SU-DHL-6 (cell line): ENCODE data around the gene KCNN1.

ENCODE experiments used
- H2AFZ ChIP-seq: fragments of 200-600 bp; sonication (generic); 2 replicates; pipeline ENCODE4 v1.6.1; 2014; ENCODE audit warnings: low read depth, mild to moderate bottlenecking, moderate library complexity, mixed read lengths, antibody characterized with exemption, low read length; ENCODE audit not compliant: severe bottlenecking
- H3F3A ChIP-seq: fragments of 200-600 bp; shearing (Covaris generic); 2 replicates; pipeline ENCODE4 v1.6.0; 2016; ENCODE audit warnings: antibody characterized with exemption, mild to moderate bottlenecking; ENCODE audit not compliant: insufficient read depth
- H3K27ac ChIP-seq: fragments of 200-600 bp; sonication (generic); 2 replicates; pipeline ENCODE4 v1.5.1; 2016; ENCODE audit warnings: low read depth, mild to moderate bottlenecking, low read length, moderate library complexity, mixed read lengths
- H3K27me3 ChIP-seq: fragments of 200-600 bp; sonication (generic), shearing (Covaris generic); 2 replicates; pipeline ENCODE4 v1.6.0; 2014; ENCODE audit warnings: mild to moderate bottlenecking, low read length
- H3K36me3 ChIP-seq: fragments of 200-600 bp; sonication (generic); 2 replicates; pipeline ENCODE4 v1.6.1; 2014; ENCODE audit warnings: mild to moderate bottlenecking, low read length, mixed read lengths
- H3K4me2 ChIP-seq: fragments of 300-600, 200-600 bp; shearing (Covaris generic), sonication (generic); 2 replicates; pipeline ENCODE4 v1.6.0; 2014; ENCODE audit warnings: low read length, low read depth, mild to moderate bottlenecking; ENCODE audit not compliant: poor library complexity, severe bottlenecking
- H3K4me3 ChIP-seq: fragments of 200-600 bp; sonication (generic); 2 replicates; pipeline ENCODE4 v1.5.1; 2014; ENCODE audit warnings: antibody characterized with exemption, low read length, mild to moderate bottlenecking, mixed read lengths; ENCODE audit not compliant: insufficient read depth, poor library complexity, severe bottlenecking
- H3K79me2 ChIP-seq: fragments of 200-600 bp; sonication (generic); 2 replicates; pipeline ENCODE4 v1.6.1; 2014; ENCODE audit warnings: mild to moderate bottlenecking, low read length, moderate library complexity; ENCODE audit not compliant: insufficient read depth
- H3K9ac ChIP-seq: fragments of 200-600 bp; sonication (generic); 2 replicates; pipeline ENCODE4 v1.7.0; 2014; ENCODE audit warnings: mild to moderate bottlenecking, low read length
- H3K9me2 ChIP-seq: fragments of 200-600 bp; sonication (generic); replicated peaks from 2 replicates; pipeline ENCODE4 v1.6.1; 2014; ENCODE audit warnings: low read length; ENCODE audit not compliant: insufficient read depth
- H3K9me3 ChIP-seq: fragments of 200-600 bp; sonication (generic); 2 replicates; pipeline ENCODE4 v1.6.1; 2014; ENCODE audit warnings: low read length, mixed read lengths; ENCODE audit not compliant: insufficient read depth
- H4K20me1 ChIP-seq: fragments of 200-600 bp; sonication (generic); 2 replicates; pipeline ENCODE4 v1.6.1; 2014; ENCODE audit warnings: low read depth, mild to moderate bottlenecking, antibody characterized with exemption, low read length, moderate library complexity, mixed read lengths
- EZH2phosphoT487 ChIP-seq: fragments of 200-600 bp; sonication (generic), shearing (Covaris generic); conservative IDR thresholded peaks from 2 replicates; pipeline ENCODE4 v1.6.1; 2018; ENCODE audit warnings: mild to moderate bottlenecking, antibody characterized with exemption, low read length, moderate library complexity, mixed read lengths
- TF ChIP-seq, protein P1 (sequence below): fragments of 200-600 bp; sonication (generic); IDR thresholded peaks from one replicate; pipeline ENCODE4 v1.5.1; 2017; ENCODE audit warnings: antibody characterized with exemption, mild to moderate bottlenecking, low read length, moderate library complexity; ENCODE audit not compliant: insufficient read depth, poor library complexity, severe bottlenecking

Gene KCNN1

GRCh38 chr19:17977021-17977420, 10.1 kb downstream of the KCNN1 start:
- Histone ChIP-seq H3K36me3 (no peaks in the 10 kb centered on the region), H3K79me2 (no peaks in the 10 kb centered on the region), H3K9ac (no peak overlapping the region), H3K27me3 (no peaks in the 10 kb centered on the region), H3F3A (peaks cover 5% of the 10 kb centered on the region), H3K9me2 (no peaks in the 10 kb centered on the region), H4K20me1 (no peaks in the 10 kb centered on the region), H3K9me3 (no peaks in the 10 kb centered on the region), H2AFZ (no peak overlapping the region), H3K27ac (no peak overlapping the region), H3K4me3 (no peak overlapping the region), H3K4me2 (no peak overlapping the region)
- TF ChIP-seq, protein P1, sequence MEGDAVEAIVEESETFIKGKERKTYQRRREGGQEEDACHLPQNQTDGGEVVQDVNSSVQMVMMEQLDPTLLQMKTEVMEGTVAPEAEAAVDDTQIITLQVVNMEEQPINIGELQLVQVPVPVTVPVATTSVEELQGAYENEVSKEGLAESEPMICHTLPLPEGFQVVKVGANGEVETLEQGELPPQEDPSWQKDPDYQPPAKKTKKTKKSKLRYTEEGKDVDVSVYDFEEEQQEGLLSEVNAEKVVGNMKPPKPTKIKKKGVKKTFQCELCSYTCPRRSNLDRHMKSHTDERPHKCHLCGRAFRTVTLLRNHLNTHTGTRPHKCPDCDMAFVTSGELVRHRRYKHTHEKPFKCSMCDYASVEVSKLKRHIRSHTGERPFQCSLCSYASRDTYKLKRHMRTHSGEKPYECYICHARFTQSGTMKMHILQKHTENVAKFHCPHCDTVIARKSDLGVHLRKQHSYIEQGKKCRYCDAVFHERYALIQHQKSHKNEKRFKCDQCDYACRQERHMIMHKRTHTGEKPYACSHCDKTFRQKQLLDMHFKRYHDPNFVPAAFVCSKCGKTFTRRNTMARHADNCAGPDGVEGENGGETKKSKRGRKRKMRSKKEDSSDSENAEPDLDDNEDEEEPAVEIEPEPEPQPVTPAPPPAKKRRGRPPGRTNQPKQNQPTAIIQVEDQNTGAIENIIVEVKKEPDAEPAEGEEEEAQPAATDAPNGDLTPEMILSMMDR = no peak
- no peak for TF ChIP-seq EZH2phosphoT487

GRCh38 chr19:17977488-17977887, 10.6 kb downstream of the KCNN1 start:
- H3K27ac ChIP-seq = no peak overlapping the region
- no peaks in the 10 kb centered on the region for H4K20me1 ChIP-seq
- no peak overlapping the region for H3K4me3 ChIP-seq
- TF ChIP-seq, protein P1 = no peak
- TF ChIP-seq EZH2phosphoT487 = no peak
- peaks cover 5% of the 10 kb centered on the region for H3F3A ChIP-seq
- H3K9me2 ChIP-seq = no peaks in the 10 kb centered on the region
- H3K36me3 ChIP-seq = no peaks in the 10 kb centered on the region
- no peak overlapping the region for H2AFZ ChIP-seq
- H3K4me2 ChIP-seq = no peak overlapping the region
- no peaks in the 10 kb centered on the region for H3K9me3 ChIP-seq
- H3K9ac ChIP-seq = no peak overlapping the region
- no peaks in the 10 kb centered on the region for H3K27me3 ChIP-seq
- no peaks in the 10 kb centered on the region for H3K79me2 ChIP-seq

- Histone ChIP-seq H3K9me3 (no peaks in the 10 kb centered on the region), H3K4me3 (no peak overlapping the region), H3K27ac (no peak overlapping the region), H2AFZ (no peak overlapping the region), H3K9me2 (no peaks in the 10 kb centered on the region), H3K27me3 (no peaks in the 10 kb centered on the region), H3K9ac (no peak overlapping the region), H4K20me1 (no peaks in the 10 kb centered on the region), H3K79me2 (no peaks in the 10 kb centered on the region), H3F3A (peaks cover 5% of the 10 kb centered on the region), H3K36me3 (no peaks in the 10 kb centered on the region), H3K4me2 (no peak overlapping the region)
- no peak for TF ChIP-seq EZH2phosphoT487
- TF ChIP-seq, protein P1 = no peak
These were observed 14.7 kb downstream of the KCNN1 start for GRCh38 chr19:17981611-17982010.

DNA sequence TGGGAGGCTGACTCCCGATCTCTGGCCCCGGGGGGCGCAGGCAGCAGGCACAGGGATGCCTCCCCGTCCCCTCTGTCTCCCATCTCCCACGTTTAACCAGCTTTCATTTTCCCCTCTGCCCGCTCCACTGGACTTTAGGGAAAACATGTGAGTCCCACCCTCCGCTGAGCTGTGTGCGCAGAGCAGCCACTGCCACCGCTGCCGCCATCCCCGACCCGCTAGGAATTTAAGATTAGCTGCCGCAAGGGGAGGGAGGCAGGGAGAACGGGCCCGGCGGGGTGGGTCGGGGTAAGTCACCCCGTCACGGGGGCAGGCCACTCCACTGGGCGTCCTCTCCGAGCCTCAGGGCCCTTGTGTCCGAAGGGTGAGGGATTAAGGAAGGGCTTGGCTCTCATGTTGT, 15.5 kb downstream of the KCNN1 start:
- TF ChIP-seq, protein P1 = no peak
- no peak for TF ChIP-seq EZH2phosphoT487
- H3F3A ChIP-seq = peaks cover 5% of the 10 kb centered on the region
- no peak overlapping the region for H2AFZ ChIP-seq
- H3K9ac ChIP-seq = no peak overlapping the region
- no peaks in the 10 kb centered on the region for H3K36me3 ChIP-seq
- no peak overlapping the region for H3K4me2 ChIP-seq
- H4K20me1 ChIP-seq = no peaks in the 10 kb centered on the region
- no peaks in the 10 kb centered on the region for H3K9me2 ChIP-seq
- H3K27me3 ChIP-seq = no peaks in the 10 kb centered on the region
- no peaks in the 10 kb centered on the region for H3K9me3 ChIP-seq
- no peaks in the 10 kb centered on the region for H3K79me2 ChIP-seq
- H3K4me3 ChIP-seq = no peak overlapping the region
- no peak overlapping the region for H3K27ac ChIP-seq
